Neuronal stem cell (in vitro differentiated cells): ENCODE data around the gene PTX4.
A peak's percentile ranks its signal among the peaks of the same experiment; 100 is the strongest.

Source experiments
- DNase-seq: peaks from one replicate; pipeline ENCODE4 v3.0.0-alpha.2; 2013; ENCODE audit warnings: low spot score
- H2AFZ ChIP-seq: one replicate; pipeline ENCODE4 v1.6.1; 2013; ENCODE audit warnings: mild to moderate bottlenecking, low read length, inconsistent platforms
- H2AK5ac ChIP-seq: 2 replicates; pipeline ENCODE4 v1.6.1; 2013; ENCODE audit warnings: low read depth, mild to moderate bottlenecking, inconsistent platforms, low read length, moderate library complexity, mixed read lengths
- H2BK120ac ChIP-seq: 2 replicates; pipeline ENCODE4 v1.6.1; 2013; ENCODE audit warnings: low read depth, mild to moderate bottlenecking, inconsistent platforms, low read length, moderate library complexity, mixed read lengths
- H2BK12ac ChIP-seq: one replicate; pipeline ENCODE4 v1.6.1; 2013; ENCODE audit warnings: low read length, inconsistent platforms
- H2BK15ac ChIP-seq: 2 replicates; pipeline ENCODE4 v1.6.1; 2013; ENCODE audit warnings: mild to moderate bottlenecking, low read length, inconsistent platforms, mixed read lengths
- H2BK5ac ChIP-seq: one replicate; pipeline ENCODE4 v1.6.1; 2013; ENCODE audit warnings: inconsistent platforms, mild to moderate bottlenecking, low read length, moderate library complexity
- H3K14ac ChIP-seq: one replicate; pipeline ENCODE4 v1.6.1; 2013; ENCODE audit warnings: low read length, inconsistent platforms
- H3K18ac ChIP-seq: 2 replicates; pipeline ENCODE4 v1.6.1; 2013; ENCODE audit warnings: low read length, inconsistent platforms
- H3K23ac ChIP-seq: 2 replicates; pipeline ENCODE4 v1.6.1; 2013; ENCODE audit warnings: low read depth, mild to moderate bottlenecking, mixed read lengths, low read length, inconsistent platforms; ENCODE audit not compliant: poor library complexity
- H3K27ac ChIP-seq: replicated peaks from 3 replicates; pipeline ENCODE4 v1.5.1; 2013; ENCODE audit warnings: low read length, inconsistent platforms
- H3K27me3 ChIP-seq, 3 experiments: 2 replicates each; pipeline ENCODE4 v1.6.1; 2013; ENCODE audit warnings: low read length in 3 of 3, mild to moderate bottlenecking in 2 of 3, inconsistent platforms in 1 of 3, low read depth in 1 of 3, mixed read lengths in 1 of 3, moderate library complexity in 1 of 3; ENCODE audit not compliant: control insufficient read depth in 3 of 3, insufficient read depth in 3 of 3
- H3K36me3 ChIP-seq, 2 donors: replicated peaks in 1 of 2; 2 replicates each; pipeline ENCODE4 v1.6.1; 2013; ENCODE audit warnings: low read length in 2 of 2; ENCODE audit not compliant: control insufficient read depth in 2 of 2, insufficient read depth in 2 of 2
- H3K4ac ChIP-seq: 2 replicates; pipeline ENCODE4 v1.6.1; 2013; ENCODE audit warnings: inconsistent platforms, mild to moderate bottlenecking, low read length, moderate library complexity
- H3K4me1 ChIP-seq, 2 donors: 1 replicate in 1 of 2; 2 replicates in 1 of 2; pipeline ENCODE4 v1.6.1; 2013; ENCODE audit warnings: low read length in 2 of 2, low read depth in 1 of 2; ENCODE audit not compliant: control insufficient read depth in 2 of 2, insufficient read depth in 1 of 2
- H3K4me2 ChIP-seq: one replicate; pipeline ENCODE4 v1.6.1; 2013; ENCODE audit warnings: mild to moderate bottlenecking, low read length, inconsistent platforms; ENCODE audit not compliant: insufficient read depth, poor library complexity, severe bottlenecking
- H3K4me3 ChIP-seq, 2 donors: 2 replicates each; pipeline ENCODE4 v1.5.1; 2013; ENCODE audit warnings: low read length in 2 of 2, mild to moderate bottlenecking in 2 of 2, inconsistent platforms in 1 of 2, moderate library complexity in 1 of 2
- H3K79me1 ChIP-seq: one replicate; pipeline ENCODE4 v1.6.1; 2013; ENCODE audit warnings: low read depth, mild to moderate bottlenecking, inconsistent platforms, low read length, moderate library complexity
- H3K9ac ChIP-seq: one replicate; pipeline ENCODE4 v1.6.1; 2013; ENCODE audit warnings: mild to moderate bottlenecking, low read depth, low read length, inconsistent platforms; ENCODE audit not compliant: poor library complexity
- H3K9me3 ChIP-seq, 2 donors: replicated peaks in 1 of 2; 2 replicates each; pipeline versions ENCODE3 to v1.6.1; 2013; ENCODE audit warnings: low read length in 2 of 2, mild to moderate bottlenecking in 2 of 2, inconsistent platforms in 1 of 2, low read depth in 1 of 2, mixed read lengths in 1 of 2, moderate library complexity in 1 of 2; ENCODE audit not compliant: control insufficient read depth in 2 of 2, insufficient read depth in 1 of 2
- H4K8ac ChIP-seq: one replicate; pipeline ENCODE4 v1.6.1; 2013; ENCODE audit warnings: low read depth, mild to moderate bottlenecking, inconsistent platforms, low read length, moderate library complexity
- H4K91ac ChIP-seq: one replicate; pipeline ENCODE4 v1.6.1; 2013; ENCODE audit warnings: low read length, low read depth, mild to moderate bottlenecking, inconsistent platforms; ENCODE audit not compliant: poor library complexity
- WGBS, 2 donors: extraction: QIAGEN DNeasy Blood & Tissue Kit; methylation state at CpG; one replicate each; pipeline ENCODE4 v1.1.7; 2013; ENCODE audit warnings: missing lambda C conversion rate in 2 of 2, mixed read lengths in 1 of 2; ENCODE audit not compliant: insufficient read length in 2 of 2, insufficient replicate concordance in 1 of 2; ENCODE audit errors: extremely low coverage in 2 of 2; 5-methylcytosine and 5-hydroxymethylcytosine counted together

Gene PTX4

DNA sequence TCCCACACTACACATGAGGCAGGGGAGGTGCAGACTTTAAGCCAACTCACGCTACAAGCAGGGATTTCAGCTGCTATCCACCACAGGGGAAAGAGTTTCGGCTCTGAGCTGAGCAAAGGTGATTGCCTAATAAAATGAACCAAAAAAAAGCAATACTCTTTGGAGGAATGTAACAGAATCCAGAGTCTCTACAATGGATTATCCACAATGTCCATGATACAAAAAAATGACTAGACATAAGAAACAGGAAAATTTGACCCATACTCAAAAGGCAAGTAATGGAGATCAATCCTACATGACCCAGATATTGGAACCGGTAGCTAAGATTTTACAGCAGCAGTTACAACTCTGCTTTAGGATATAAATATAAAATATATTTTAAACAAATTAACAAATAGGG lies 25.8 kb upstream of the PTX4 start:
- H3K23ac ChIP-seq = no peak overlapping the region
- no peak overlapping the region for H3K9ac ChIP-seq
- H3K9me3 ChIP-seq = peaks cover 6 to 7% of the 10 kb centered on the region in 2 donors
- peaks cover 23 to 65% of the 10 kb centered on the region in 2 donors for H3K36me3 ChIP-seq
- no peak overlapping the region for H3K14ac ChIP-seq
- H3K18ac ChIP-seq = no peak overlapping the region
- H3K4me1 ChIP-seq = no peaks in the 10 kb centered on the region
- no peak overlapping the region for H2BK120ac ChIP-seq
- no peak overlapping the region for H2BK15ac ChIP-seq
- H4K8ac ChIP-seq = no peak overlapping the region
- no peak overlapping the region for H2BK5ac ChIP-seq
- H4K91ac ChIP-seq = no peak overlapping the region
- WGBS, 2 donors = no CpG with 5 or more reads among the region's 3 CpGs
- H3K4ac ChIP-seq = no peak overlapping the region
- no peaks in the 10 kb centered on the region for H3K27me3 ChIP-seq
- H2AFZ ChIP-seq = no peak overlapping the region
- H2BK12ac ChIP-seq = no peak overlapping the region
- DNase-seq = no peak
- peaks cover 2% of the 10 kb centered on the region for H3K79me1 ChIP-seq
- no peak overlapping the region for H3K27ac ChIP-seq
- no peak overlapping the region for H3K4me2 ChIP-seq
- H2AK5ac ChIP-seq = no peak overlapping the region
- H3K4me3 ChIP-seq = no peak overlapping the region

- H3K14ac ChIP-seq = no peak overlapping the region
- no peaks in the 10 kb centered on the region for H3K4me1 ChIP-seq
- no peak overlapping the region for H3K4me2 ChIP-seq
- H3K4ac ChIP-seq = no peak overlapping the region
- H3K79me1 ChIP-seq = peaks cover 5% of the 10 kb centered on the region
- H3K9ac ChIP-seq = no peak overlapping the region
- H3K9me3 ChIP-seq = peaks cover 6 to 7% of the 10 kb centered on the region in 2 donors
- no peak overlapping the region for H2AFZ ChIP-seq
- no peak overlapping the region for H2BK120ac ChIP-seq
- H3K36me3 ChIP-seq = peaks cover 17 to 61% of the 10 kb centered on the region in 2 donors
- H3K27me3 ChIP-seq = no peaks in the 10 kb centered on the region
- no peak overlapping the region for H3K18ac ChIP-seq
- DNase-seq = no peak
- no peak overlapping the region for H4K91ac ChIP-seq
- no peak overlapping the region for H3K4me3 ChIP-seq
- no peak overlapping the region for H3K23ac ChIP-seq
- no peak overlapping the region for H2BK5ac ChIP-seq
- H2BK15ac ChIP-seq = no peak overlapping the region
- H2AK5ac ChIP-seq = no peak overlapping the region
- H3K27ac ChIP-seq = no peak overlapping the region
- WGBS, 2 donors = no CpG with 5 or more reads among the region's 15 CpGs
- H4K8ac ChIP-seq = no peak overlapping the region
- no peak overlapping the region for H2BK12ac ChIP-seq
Observed at GRCh38 chr16:1512774-1513173, 24.0 kb upstream of the PTX4 start.

DNA sequence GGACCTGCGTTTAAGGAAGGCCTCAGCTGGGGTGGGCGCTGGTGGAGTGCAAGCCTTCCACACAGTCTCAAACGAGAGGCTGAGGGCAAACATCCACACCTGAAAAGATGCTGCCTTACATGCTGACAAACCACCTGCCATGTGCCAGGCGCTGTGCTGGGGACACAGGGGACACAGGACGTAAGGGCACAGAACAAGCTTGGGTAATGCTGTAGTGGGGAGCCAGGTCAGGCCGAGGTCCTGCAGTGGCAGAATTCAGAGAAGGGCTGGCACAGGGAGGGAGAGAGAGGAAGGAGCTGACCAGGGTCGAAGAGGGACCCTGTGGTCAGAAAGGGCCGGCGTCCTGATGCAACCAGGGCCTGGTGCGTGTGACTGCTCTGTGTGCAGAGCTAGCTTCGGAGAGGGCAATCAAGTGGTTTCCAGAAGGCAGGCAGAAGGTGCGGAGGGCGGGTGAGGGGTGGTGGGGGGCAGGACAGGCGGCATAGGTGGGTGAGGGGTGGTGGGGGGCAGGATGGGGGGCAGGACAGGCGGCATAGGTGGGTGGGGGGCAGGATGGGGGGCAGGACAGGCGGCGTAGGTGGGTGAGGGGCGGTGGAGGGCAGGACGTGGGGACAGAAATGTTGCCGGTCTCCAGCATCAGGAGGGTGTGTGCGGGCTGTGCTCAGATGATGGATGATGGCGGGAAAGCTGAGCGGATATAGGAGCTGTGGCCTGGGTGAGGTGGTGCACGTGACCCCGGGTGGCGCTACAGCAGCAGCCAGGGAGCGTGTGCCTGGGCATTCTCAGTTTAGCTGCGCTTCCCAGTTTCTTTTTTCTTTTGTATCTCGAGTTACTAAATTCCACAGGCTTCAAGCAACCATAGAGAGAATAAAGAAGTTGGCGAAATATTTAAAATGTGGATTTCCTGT lies 23.2 kb upstream of the PTX4 start:
- peaks cover 6 to 7% of the 10 kb centered on the region in 2 donors for H3K9me3 ChIP-seq
- H2BK12ac ChIP-seq = no peak overlapping the region
- H2AFZ ChIP-seq = no peak overlapping the region
- H3K18ac ChIP-seq = no peak overlapping the region
- no peak overlapping the region for H2BK15ac ChIP-seq
- no peak overlapping the region for H3K27ac ChIP-seq
- no peak overlapping the region for H2AK5ac ChIP-seq
- H3K4me1 ChIP-seq = no peaks in the 10 kb centered on the region
- H3K9ac ChIP-seq = peak overlapping the region; percentile 50
- no peak overlapping the region for H3K4ac ChIP-seq
- no peak overlapping the region for H2BK5ac ChIP-seq
- H4K91ac ChIP-seq = no peak overlapping the region
- H3K36me3 ChIP-seq = peaks cover 23 to 67% of the 10 kb centered on the region in 2 donors
- no peak overlapping the region for H4K8ac ChIP-seq
- H3K27me3 ChIP-seq = no peaks in the 10 kb centered on the region
- no peak overlapping the region for H3K4me2 ChIP-seq
- H2BK120ac ChIP-seq = no peak overlapping the region
- H3K4me3 ChIP-seq = no peak overlapping the region
- no peak overlapping the region for H3K14ac ChIP-seq
- peaks cover 10% of the 10 kb centered on the region for H3K79me1 ChIP-seq
- DNase-seq = no peak
- no CpG with 5 or more reads among the region's 30 CpGs for WGBS, 2 donors
- H3K23ac ChIP-seq = peak overlapping the region; percentile 73

GRCh38 chr16:1510941-1511351 lies 22.2 kb upstream of the PTX4 start:
- H4K91ac ChIP-seq = no peak overlapping the region
- no peaks in the 10 kb centered on the region for H3K4me1 ChIP-seq
- H3K18ac ChIP-seq = no peak overlapping the region
- H3K36me3 ChIP-seq = peaks cover 27 to 77% of the 10 kb centered on the region in 2 donors
- no peak overlapping the region for H4K8ac ChIP-seq
- DNase-seq = no peak
- no peak overlapping the region for H2AK5ac ChIP-seq
- no peak overlapping the region for H3K4me3 ChIP-seq
- H3K9me3 ChIP-seq = peaks cover 6 to 7% of the 10 kb centered on the region in 2 donors
- no peak overlapping the region for H2BK120ac ChIP-seq
- H3K27ac ChIP-seq = no peak overlapping the region
- H2BK5ac ChIP-seq = no peak overlapping the region
- peak overlapping the region; percentile 60 for H3K9ac ChIP-seq
- H2BK15ac ChIP-seq = no peak overlapping the region
- no peaks in the 10 kb centered on the region for H3K27me3 ChIP-seq
- H2AFZ ChIP-seq = no peak overlapping the region
- H3K4ac ChIP-seq = no peak overlapping the region
- H3K79me1 ChIP-seq = peaks cover 10% of the 10 kb centered on the region
- H3K14ac ChIP-seq = no peak overlapping the region
- peak overlapping the region; percentile 73 for H2BK12ac ChIP-seq
- no CpG with 5 or more reads among the region's 26 CpGs for WGBS, 2 donors
- no peak overlapping the region for H3K4me2 ChIP-seq
- peak overlapping the region; percentile 73 for H3K23ac ChIP-seq
